Measurements from ENCODE around the gene NUP153.

NUP153 gene

GRCh38 chr6:17621003-17621402 is 85.7 kb downstream of the NUP153 start:
- DNase-seq (ENCODE audit: low spot score) (no peak), ATAC-seq (ENCODE audit: low read depth) (no peak)
- H3K27me3 ChIP-seq (ENCODE audit: insufficient read depth, poor library complexity, severe bottlenecking): no peaks in the 10 kb centered on the region
- H3K27ac ChIP-seq (ENCODE audit: poor library complexity, severe bottlenecking): no peak overlapping the region
- no peak for TF ChIP-seq CTCF (IDR thresholded peaks at IDR 0.05; ENCODE audit: poor library complexity, severe bottlenecking)
- H3K4me3 ChIP-seq (ENCODE audit: severe bottlenecking): no peak overlapping the region
- H3K36me3 ChIP-seq (ENCODE audit: low read depth): peaks cover 93% of the 10 kb centered on the region
- H3K4me1 ChIP-seq (ENCODE audit: insufficient read depth, poor library complexity, severe bottlenecking): no peaks in the 10 kb centered on the region
- H3K9me3 ChIP-seq (ENCODE audit: severe bottlenecking): no peaks in the 10 kb centered on the region

GRCh38 chr6:17615794-17616193 is 90.9 kb downstream of the NUP153 start:
- Histone ChIP-seq H3K4me1 (ENCODE audit: insufficient read depth, poor library complexity, severe bottlenecking) (no peaks in the 10 kb centered on the region), H3K4me3 (ENCODE audit: severe bottlenecking) (no peak overlapping the region), H3K36me3 (ENCODE audit: low read depth) (peaks cover 58% of the 10 kb centered on the region), H3K27me3 (ENCODE audit: insufficient read depth, poor library complexity, severe bottlenecking) (no peaks in the 10 kb centered on the region), H3K27ac (ENCODE audit: poor library complexity, severe bottlenecking) (no peak overlapping the region), H3K9me3 (ENCODE audit: severe bottlenecking) (no peaks in the 10 kb centered on the region)
- ATAC-seq (ENCODE audit: low read depth): no peak
- TF ChIP-seq CTCF (IDR thresholded peaks at IDR 0.05; ENCODE audit: poor library complexity, severe bottlenecking): no peak
- DNase-seq (ENCODE audit: low spot score): no peak

GRCh38 chr6:17612048-17612447 is 94.7 kb downstream of the NUP153 start:
- ATAC-seq (ENCODE audit: low read depth) (no peak), DNase-seq (ENCODE audit: low spot score) (no peak)
- no peak for TF ChIP-seq CTCF (IDR thresholded peaks at IDR 0.05; ENCODE audit: poor library complexity, severe bottlenecking)
- no peak overlapping the region for H3K4me3 ChIP-seq (ENCODE audit: severe bottlenecking)
- H3K36me3 ChIP-seq (ENCODE audit: low read depth): peaks cover 38% of the 10 kb centered on the region
- H3K27ac ChIP-seq (ENCODE audit: poor library complexity, severe bottlenecking): no peak overlapping the region
- no peaks in the 10 kb centered on the region for H3K4me1 ChIP-seq (ENCODE audit: insufficient read depth, poor library complexity, severe bottlenecking)
- H3K27me3 ChIP-seq (ENCODE audit: insufficient read depth, poor library complexity, severe bottlenecking): no peaks in the 10 kb centered on the region
- H3K9me3 ChIP-seq (ENCODE audit: severe bottlenecking): no peaks in the 10 kb centered on the region

- Histone ChIP-seq H3K36me3 (ENCODE audit: low read depth) (peaks cover 33% of the 10 kb centered on the region), H3K27ac (ENCODE audit: poor library complexity, severe bottlenecking) (no peak overlapping the region), H3K4me1 (ENCODE audit: insufficient read depth, poor library complexity, severe bottlenecking) (no peaks in the 10 kb centered on the region), H3K4me3 (ENCODE audit: severe bottlenecking) (no peak overlapping the region), H3K27me3 (ENCODE audit: insufficient read depth, poor library complexity, severe bottlenecking) (no peaks in the 10 kb centered on the region), H3K9me3 (ENCODE audit: severe bottlenecking) (no peaks in the 10 kb centered on the region)
- ATAC-seq (ENCODE audit: low read depth) (no peak), DNase-seq (ENCODE audit: low spot score) (no peak)
- no peak for TF ChIP-seq CTCF (IDR thresholded peaks at IDR 0.05; ENCODE audit: poor library complexity, severe bottlenecking)
These were observed 95.9 kb downstream of the NUP153 start for GRCh38 chr6:17610835-17611234.

- ATAC-seq (ENCODE audit: low read depth) (no peak), DNase-seq (ENCODE audit: low spot score) (no peak)
- Histone ChIP-seq H3K4me3 (ENCODE audit: severe bottlenecking) (no peak overlapping the region), H3K27me3 (ENCODE audit: insufficient read depth, poor library complexity, severe bottlenecking) (no peaks in the 10 kb centered on the region), H3K27ac (ENCODE audit: poor library complexity, severe bottlenecking) (no peak overlapping the region), H3K4me1 (ENCODE audit: insufficient read depth, poor library complexity, severe bottlenecking) (peaks cover 6% of the 10 kb centered on the region), H3K9me3 (ENCODE audit: severe bottlenecking) (no peaks in the 10 kb centered on the region), H3K36me3 (ENCODE audit: low read depth) (peaks cover 34% of the 10 kb centered on the region)
- no peak for TF ChIP-seq CTCF (IDR thresholded peaks at IDR 0.05; ENCODE audit: poor library complexity, severe bottlenecking)
These were observed 100.1 kb downstream of the NUP153 start for GRCh38 chr6:17606606-17607005.

All from RWPE2 (cell line).